IPS DF 4.7 (cell line): Measurements from ENCODE around the gene SLC39A1.

Experiments used
- DNase-seq: peaks from one replicate; pipeline ENCODE4 v3.0.0-alpha.2; 2013; ENCODE audit warnings: low spot score; ENCODE audit errors: extremely low read depth

The SLC39A1 gene

GRCh38 chr1:153951183-153951582 lies 12.2 kb downstream of the SLC39A1 start:
- DNase-seq = no peak

- DNase-seq = no peak
Observed at GRCh38 chr1:153946622-153947241, 16.6 kb downstream of the SLC39A1 start, which contains the start of gene DENND4B. TSS of gene DENND4B (minus strand) at chr1:153946718. CDS start at chr1:153944374, 2,344 bp downstream.

- DNase-seq = no peak
Observed at GRCh38 chr1:153945795-153946621, 17.3 kb downstream of the SLC39A1 start.

- DNase-seq = no peak
Observed at GRCh38 chr1:153945131-153945794, 18.1 kb downstream of the SLC39A1 start.

GRCh38 chr1:153944827-153945117 lies 18.6 kb downstream of the SLC39A1 start:
- DNase-seq = no peak

GRCh38 chr1:153944005-153944826 lies 19.1 kb downstream of the SLC39A1 start:
- DNase-seq = no peak

GRCh38 chr1:153942766-153943549 lies 20.4 kb downstream of the SLC39A1 start:
- DNase-seq = no peak

- DNase-seq = no peak
Observed at GRCh38 chr1:153941826-153942725, 21.3 kb downstream of the SLC39A1 start.

GRCh38 chr1:153940756-153941155 lies 22.6 kb downstream of the SLC39A1 start:
- no peak for DNase-seq

- DNase-seq = no peak
Observed at GRCh38 chr1:153939476-153939875, 23.9 kb downstream of the SLC39A1 start.

GRCh38 chr1:153938996-153939395 lies 24.3 kb downstream of the SLC39A1 start:
- DNase-seq = no peak

- DNase-seq = no peak
Observed at GRCh38 chr1:153937331-153937730, 26.0 kb downstream of the SLC39A1 start.

- no peak for DNase-seq
Observed at GRCh38 chr1:153936011-153936802, 27.1 kb downstream of the SLC39A1 start.

- no peak for DNase-seq
Observed at GRCh38 chr1:153934746-153935145, 28.6 kb downstream of the SLC39A1 start.

- DNase-seq = no peak
Observed at GRCh38 chr1:153933955-153934354, 29.4 kb downstream of the SLC39A1 start.

- DNase-seq = no peak
Observed at GRCh38 chr1:153933430-153933829, 29.9 kb downstream of the SLC39A1 start.

GRCh38 chr1:153932156-153933131 lies 30.9 kb downstream of the SLC39A1 start:
- DNase-seq = no peak
